GM18520 (cell line): ENCODE data around the gene EXOSC2.
"Not testable (repeated sequence)": the region's sequence is repeated elsewhere in the genome, so short reads cannot be mapped to it uniquely, and the experiment has no call there.

Source experiments
- ATAC-seq: cut with Tn5 transposase; IDR thresholded peaks from one replicate; pipeline ENCODE4 v1.9.1; 2021; ENCODE audit not compliant: unreplicated experiment

The EXOSC2 gene

GRCh38 chr9:130667120-130667435 is 26.5 kb upstream of the EXOSC2 start:
- ATAC-seq = no peak

- no peak for ATAC-seq
These were observed 25.4 kb upstream of the EXOSC2 start for GRCh38 chr9:130668196-130668595.

- ATAC-seq = no peak
These were observed 24.9 kb upstream of the EXOSC2 start for GRCh38 chr9:130668659-130669058.

- no peak for ATAC-seq
These were observed 23.6 kb upstream of the EXOSC2 start for GRCh38 chr9:130669965-130670364.

- ATAC-seq = no peak
These were observed 22.9 kb upstream of the EXOSC2 start for GRCh38 chr9:130670644-130671043.

GRCh38 chr9:130672466-130672865 is 21.1 kb upstream of the EXOSC2 start:
- ATAC-seq = no peak

GRCh38 chr9:130672933-130673615 is 20.5 kb upstream of the EXOSC2 start:
- ATAC-seq = no peak

GRCh38 chr9:130675396-130675795 is 18.2 kb upstream of the EXOSC2 start:
- no peak for ATAC-seq

- no peak for ATAC-seq
These were observed 16.3 kb upstream of the EXOSC2 start for GRCh38 chr9:130677252-130677651.

GRCh38 chr9:130680836-130681768 is 12.5 kb upstream of the EXOSC2 start:
- ATAC-seq = no peak

GRCh38 chr9:130681769-130682420 is 11.7 kb upstream of the EXOSC2 start:
- no peak for ATAC-seq

- no peak for ATAC-seq
These were observed 11.0 kb upstream of the EXOSC2 start for GRCh38 chr9:130682421-130683121.

GRCh38 chr9:130685104-130685503 is 8.5 kb upstream of the EXOSC2 start:
- no peak for ATAC-seq

GRCh38 chr9:130685945-130686344 is 7.6 kb upstream of the EXOSC2 start:
- not testable (repeated sequence) for ATAC-seq

- no peak for ATAC-seq
These were observed 6.0 kb upstream of the EXOSC2 start for GRCh38 chr9:130687615-130688014.

- no peak for ATAC-seq
These were observed 5.5 kb upstream of the EXOSC2 start for GRCh38 chr9:130688072-130688471.

- ATAC-seq = no peak
These were observed 4.0 kb upstream of the EXOSC2 start for GRCh38 chr9:130689572-130689936.

- ATAC-seq = no peak
These were observed 3.5 kb upstream of the EXOSC2 start for GRCh38 chr9:130689937-130690700.

GRCh38 chr9:130692321-130692720 is 1.3 kb upstream of the EXOSC2 start:
- no peak for ATAC-seq

- ATAC-seq = no peak
These were observed 517 bp upstream of the EXOSC2 start for GRCh38 chr9:130693101-130693425.

GRCh38 chr9:130694205-130694604 is 625 bp downstream of the EXOSC2 start:
- no peak for ATAC-seq
